CD4-positive, alpha-beta T cell treated with Interleukin-17A for 1 hour (primary cell): ENCODE data around the gene CSGALNACT2.

Experiments
- DNase-seq: peaks from one replicate; pipeline ENCODE4 v3.0.0-alpha.2; 2020

CSGALNACT2 gene

DNA sequence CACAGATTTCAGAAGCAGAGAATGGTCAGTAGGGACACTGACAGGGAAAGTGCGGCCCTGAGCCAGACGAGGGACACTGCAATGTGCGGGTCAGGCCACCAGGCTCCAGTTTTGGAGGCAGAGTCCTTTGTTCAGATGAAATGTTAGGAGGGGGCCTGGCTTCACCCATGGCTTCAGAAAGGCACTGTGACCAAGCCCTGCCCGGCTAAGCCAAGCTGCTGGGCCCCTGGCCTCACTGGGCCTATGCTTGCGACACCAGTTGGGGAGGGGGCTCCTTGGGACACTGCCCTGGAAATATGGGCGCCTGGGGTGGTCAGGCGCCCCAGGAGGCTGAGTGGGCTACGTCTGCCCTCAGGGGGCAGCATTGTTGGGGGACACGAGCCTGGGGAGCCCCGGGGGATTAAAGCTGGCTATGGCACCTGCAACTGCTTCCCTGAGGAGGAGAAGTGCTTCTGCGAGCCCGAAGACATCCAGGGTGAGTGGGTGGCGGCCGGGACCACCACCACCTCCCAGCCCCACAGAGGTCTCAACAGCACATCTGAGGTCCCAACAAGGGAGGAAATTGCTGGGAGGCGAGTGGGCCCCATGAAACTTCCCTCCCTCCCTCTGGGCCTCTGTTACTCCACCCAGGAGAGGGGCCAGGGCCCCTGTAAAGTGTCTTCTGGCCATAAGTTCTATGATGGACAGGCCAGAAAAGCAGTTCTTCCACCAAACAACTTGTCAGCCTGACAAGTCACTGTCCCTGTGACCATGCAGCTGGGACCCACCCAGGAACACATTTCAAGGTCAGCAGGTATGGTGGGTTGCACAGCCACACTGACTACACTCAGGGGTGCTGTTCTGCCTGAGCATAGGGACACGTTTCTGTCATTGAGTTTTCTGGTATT is 24.8 kb upstream of the CSGALNACT2 start:
- no peak for DNase-seq

DNA sequence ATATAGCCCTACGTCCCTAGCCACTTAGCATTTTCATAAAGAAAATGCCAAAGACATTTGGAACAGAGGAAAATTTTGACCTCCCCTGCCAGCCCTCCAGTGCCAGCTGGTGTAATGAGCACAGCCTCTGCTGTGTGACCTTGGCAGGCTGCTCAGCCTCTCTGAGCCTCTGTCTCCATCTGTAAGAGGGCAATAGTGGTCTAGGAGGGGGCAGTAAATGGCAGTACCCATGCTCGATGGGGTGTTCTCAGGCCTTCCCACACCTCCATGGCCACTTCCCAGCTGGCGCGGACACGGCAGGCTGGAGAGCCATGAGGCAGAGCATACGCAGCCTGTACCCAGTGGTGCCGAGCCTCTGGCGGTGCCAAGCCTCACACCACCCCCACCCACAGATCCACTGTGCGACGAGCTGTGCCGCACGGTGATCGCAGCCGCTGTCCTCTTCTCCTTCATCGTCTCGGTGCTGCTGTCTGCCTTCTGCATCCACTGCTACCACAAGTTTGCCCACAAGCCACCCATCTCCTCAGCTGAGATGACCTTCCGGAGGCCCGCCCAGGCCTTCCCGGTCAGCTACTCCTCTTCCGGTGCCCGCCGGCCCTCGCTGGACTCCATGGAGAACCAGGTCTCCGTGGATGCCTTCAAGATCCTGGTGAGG is 24.0 kb upstream of the CSGALNACT2 start:
- no peak for DNase-seq

DNA sequence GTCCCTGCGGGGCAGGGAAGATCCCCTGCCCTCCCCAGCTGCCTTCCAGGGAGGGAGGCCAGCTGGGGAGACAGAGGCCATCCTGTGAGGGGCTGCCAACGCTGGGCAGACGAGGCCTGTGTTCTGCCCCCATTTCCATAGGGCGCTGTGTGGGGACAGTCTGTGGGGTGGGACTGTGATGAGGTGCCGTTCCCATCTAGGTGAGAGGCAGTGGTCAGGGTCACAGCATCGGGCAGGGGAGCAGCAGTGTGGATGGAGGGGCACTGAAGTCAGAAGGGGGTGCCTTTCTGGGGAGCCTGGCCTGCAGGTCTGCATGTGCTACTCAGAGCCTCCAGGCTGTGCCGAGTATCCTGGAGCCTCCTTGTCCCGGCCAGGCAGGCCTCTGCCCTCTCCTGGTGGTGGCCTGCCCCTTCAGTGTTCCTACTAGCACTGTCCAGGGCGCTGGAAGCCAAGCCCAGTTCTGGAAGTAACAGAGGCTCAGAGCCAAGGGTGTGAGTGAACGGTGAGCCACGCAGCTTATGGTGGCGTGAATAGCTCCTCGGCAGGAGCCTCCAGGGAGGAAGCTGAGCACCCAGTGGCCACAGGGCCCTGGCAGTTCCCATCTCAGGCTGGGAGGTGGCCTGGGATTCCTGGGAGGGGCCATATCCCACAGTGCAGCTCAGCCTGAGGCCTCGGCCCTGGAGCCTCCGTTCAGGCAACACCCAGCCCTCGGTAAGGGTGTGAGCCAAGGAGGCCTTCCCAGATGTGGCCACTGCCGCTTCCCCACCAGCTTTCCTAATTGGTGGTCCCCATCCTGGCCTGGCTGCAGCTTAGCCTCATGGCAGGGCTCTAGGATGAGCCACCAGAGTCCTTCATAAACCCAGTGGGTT is 23.3 kb upstream of the CSGALNACT2 start:
- DNase-seq, result no peak

DNA sequence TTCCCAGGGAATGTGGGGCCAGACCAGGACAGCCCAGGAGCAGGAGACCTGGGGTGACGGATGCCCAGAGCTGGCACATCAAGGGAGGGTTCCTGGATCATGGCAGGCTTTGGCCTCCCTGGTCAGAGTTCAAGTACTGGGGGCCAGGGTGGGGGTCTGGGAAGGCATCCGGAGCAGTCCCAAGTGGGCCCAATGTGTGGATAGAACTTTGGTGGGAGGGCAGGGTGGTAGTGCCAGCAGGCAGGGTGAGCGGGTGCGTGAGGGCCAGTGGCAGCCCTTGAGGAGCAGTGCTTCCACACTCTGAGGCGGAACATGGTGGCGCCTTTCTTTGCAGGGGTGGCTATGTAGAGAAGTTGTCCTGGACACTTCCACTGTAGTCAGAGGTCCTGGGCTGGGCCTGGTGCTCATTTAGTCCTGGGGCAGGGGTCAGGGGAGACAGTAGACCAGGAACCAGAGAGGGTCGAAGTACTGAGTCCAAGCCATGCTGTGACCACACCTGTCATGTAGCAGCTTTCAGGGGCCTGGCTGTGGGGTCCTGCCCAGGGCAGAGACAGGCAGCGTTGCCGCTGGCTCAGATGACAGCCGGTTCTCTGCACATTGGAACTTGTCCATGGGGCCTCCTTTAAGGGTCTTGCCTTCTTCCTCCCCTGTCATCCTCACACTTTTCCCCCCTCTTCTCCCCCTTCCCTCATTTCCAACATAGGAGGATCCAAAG is 22.2 kb upstream of the CSGALNACT2 start:
- no peak for DNase-seq

DNA sequence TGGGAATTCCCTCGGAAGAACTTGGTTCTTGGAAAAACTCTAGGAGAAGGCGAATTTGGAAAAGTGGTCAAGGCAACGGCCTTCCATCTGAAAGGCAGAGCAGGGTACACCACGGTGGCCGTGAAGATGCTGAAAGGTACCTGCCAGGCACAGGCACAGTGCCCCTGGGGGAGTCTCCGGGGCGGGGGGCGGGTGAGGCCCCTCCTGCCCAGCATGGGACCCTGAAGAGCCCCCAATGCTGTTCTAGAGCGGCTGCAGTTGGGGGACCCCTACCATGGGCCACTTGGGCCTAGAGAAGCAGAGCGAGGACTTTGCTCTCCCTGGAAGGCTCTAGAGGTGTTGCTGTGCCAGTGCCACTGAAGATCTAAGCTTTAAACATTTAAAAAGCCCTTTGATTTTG is 21.6 kb upstream of the CSGALNACT2 start:
- no peak for DNase-seq

DNA sequence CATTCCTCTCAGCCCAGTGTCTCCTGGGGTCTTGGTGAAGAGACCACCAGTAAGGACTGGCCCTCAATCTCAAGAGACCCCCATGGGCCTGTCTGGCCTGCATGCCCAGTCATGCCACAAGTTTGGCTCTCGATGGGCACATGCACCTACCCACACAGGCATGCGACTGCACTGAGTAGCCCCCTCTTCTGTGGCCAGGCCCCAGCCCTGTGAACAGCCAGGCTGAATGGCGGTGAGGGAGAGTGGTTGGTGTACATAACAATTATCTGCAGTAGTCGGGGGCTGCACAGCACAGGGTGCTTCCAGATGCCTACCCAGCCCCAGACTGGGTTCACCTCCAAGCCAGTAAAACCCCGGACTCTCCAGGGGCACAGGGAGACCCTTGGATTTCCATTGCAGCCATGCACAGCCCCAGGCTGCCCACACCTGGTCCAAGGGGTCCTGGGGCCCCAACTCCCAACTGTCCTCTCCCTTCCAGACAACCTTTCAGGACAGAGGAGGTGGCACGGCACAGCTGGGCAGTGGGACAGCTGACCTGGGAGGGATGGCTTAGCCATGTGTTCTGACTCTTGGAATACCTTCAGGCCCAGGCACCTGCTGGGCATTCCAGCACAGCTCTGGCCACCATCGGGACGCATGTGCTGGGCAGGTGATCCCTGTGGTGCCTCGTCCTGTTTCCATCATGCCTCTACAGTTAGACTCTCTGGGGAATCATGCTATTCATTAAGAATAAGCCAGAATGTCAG is 21.0 kb upstream of the CSGALNACT2 start:
- DNase-seq, result no peak

DNA sequence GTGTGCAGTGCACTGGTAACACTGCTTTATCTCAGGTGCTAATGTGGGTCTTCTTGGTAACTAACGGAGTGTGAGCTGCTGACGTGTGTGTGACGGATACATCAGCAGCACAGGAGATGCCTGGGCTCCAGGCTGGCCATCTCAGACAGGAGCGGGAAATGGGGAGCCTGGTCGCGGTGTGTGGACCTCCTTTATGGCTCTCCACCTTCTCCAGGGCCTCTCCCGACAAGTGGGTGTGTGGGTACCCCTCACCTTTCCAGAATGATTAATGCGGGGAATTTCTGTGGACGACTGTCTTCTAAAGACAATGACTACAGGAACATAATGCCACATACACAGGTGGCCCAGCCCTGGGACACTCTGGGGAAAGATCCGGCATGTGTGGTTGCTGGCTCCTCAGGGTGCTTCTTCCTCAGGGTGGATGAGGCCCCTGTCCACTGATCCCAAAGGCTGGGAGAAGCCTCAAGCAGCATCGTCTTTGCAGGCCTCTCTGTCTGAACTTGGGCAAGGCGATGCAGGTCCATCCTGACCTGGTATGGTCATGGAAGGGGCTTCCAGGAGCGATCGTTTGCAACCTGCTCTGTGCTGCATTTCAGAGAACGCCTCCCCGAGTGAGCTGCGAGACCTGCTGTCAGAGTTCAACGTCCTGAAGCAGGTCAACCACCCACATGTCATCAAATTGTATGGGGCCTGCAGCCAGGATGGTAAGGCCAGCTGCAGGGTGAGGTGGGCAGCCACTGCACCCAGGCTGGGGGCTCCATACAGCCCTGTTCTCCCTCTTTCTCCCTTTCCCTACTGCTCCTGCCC is 20.3 kb upstream of the CSGALNACT2 start:
- DNase-seq, result no peak

DNA sequence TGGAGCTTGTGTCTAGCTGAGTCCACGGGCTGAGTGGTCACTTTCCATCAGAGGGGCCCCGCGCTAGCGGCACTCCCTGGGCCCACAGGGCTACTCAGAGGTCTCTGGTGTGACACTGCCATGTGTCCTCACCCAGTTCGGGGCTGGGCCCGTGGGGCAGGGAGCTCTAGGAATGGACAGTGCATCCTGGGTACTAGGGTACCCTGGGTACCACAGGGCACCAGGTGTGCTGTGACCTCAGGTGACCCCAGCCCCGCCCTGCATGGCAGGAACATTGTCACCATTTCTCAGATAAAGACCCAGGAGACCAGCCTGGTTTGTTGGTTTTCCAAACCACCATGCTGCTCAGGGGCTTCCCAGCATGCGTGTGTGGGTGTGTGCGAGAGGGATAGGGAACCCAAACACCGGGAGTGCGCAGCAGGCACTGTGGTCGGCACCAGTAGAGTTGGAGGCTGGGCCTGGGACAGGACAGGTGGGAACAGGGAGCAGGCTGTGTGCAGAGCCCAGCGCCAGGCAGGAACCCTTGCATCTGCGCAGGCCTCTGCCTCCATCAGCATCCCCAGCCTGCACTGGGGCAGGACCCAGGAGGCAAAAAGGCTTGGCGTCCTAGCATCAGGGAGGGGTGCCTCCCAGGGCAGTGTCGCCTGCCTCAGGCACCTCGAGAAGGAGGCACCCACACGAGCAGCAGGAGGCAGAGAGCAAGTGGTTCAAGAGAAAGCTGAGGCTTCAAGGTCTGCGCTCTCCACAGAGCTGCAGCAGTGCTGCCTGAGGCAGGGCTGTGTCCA is 19.4 kb upstream of the CSGALNACT2 start:
- DNase-seq, result no peak

DNA sequence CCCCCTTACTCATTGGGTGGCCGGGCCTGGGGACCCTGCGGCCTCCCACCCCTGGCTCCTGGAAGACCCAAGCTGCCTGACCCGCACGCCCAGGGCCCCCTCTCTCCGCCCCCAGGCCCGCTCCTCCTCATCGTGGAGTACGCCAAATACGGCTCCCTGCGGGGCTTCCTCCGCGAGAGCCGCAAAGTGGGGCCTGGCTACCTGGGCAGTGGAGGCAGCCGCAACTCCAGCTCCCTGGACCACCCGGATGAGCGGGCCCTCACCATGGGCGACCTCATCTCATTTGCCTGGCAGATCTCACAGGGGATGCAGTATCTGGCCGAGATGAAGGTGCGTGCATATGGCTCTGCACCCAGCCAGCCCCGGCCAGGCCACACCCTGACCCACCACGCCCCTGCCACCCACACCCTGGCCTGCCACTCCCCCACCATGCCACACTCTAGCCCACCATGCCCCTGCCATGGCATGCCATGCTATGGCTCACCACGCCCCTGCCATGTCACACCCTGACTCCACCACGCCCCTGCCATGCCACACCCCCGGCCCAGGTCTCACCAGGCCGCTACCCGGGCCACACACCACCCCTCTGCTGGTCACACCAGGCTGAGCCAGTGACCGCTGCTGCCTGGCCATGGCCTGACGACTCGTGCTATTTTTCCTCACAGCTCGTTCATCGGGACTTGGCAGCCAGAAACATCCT is 18.7 kb upstream of the CSGALNACT2 start:
- no peak for DNase-seq

DNA sequence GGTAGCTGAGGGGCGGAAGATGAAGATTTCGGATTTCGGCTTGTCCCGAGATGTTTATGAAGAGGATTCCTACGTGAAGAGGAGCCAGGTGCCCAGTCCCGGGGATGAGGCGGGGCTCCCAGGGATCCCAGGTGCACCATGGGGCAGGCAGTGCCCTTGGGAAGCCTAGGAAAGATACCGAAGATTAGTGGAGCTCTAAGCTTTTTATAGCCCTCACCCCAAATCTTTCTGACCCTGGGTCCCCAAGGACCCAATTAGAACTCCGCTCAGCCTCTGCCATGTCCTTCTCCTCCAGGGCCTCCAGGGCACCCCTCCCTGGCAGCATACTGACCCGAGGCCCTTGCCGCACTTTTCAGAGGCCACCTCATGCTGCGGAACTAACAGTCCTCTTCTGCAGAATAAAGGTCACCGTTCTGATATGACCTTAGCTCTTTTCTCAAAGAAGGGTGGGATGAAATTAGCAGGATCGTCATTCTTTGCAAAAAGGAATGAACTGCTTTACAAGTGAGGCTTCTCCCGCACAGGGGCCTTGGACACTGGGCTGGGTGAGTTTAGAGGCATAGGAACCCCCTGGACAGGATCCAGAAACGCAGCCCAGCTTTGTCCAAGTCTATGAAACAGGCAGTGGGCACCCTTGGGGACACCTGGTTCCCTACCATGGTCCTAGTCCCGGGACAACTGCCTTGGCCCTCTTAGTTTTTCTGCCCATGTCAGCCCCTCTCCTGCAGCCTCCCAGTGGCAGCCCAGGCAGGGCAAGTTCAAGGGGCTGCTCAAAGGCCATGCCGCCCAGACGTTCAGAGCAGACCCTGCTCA is 17.9 kb upstream of the CSGALNACT2 start:
- DNase-seq, result no peak

DNA sequence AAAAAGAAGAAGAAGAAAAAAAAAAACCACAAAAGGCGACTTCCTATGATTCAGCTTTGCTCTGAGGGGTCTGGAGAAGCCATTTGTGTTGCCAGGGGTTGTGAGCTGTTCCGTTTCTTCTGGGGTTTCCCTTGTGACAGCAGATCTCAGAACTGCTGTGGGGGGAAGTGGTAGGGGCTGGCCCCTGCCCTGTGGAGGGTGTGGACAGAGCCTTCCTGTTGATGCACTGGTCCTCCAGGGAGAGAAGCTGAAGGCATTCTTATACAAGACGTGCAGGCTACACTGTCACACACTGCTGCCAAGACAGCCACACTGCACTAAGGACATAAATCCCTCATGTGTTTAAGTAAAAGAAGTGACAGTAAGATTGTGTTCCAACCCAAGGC is 17.3 kb upstream of the CSGALNACT2 start:
- peak; percentile 73 for DNase-seq

DNA sequence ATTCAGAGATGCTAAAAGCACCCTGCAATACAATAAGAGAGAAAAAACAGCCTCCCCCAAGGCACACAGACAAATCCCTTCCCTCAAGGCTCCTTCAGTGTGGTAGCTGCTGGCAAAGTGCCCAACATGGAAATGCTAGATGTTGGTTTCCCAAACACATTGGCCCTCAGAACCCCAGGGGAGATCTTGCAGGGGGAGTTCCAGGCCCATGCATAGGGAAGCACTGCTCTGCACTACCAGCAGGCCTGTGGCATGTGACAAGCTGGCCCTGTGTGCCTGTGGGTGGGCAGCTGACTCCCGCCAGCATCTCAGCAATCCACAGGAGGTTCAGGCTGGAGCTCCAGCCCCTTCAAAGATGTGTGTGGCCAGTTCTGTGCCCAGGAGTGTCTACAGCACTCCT is 16.8 kb upstream of the CSGALNACT2 start:
- DNase-seq, result no peak

DNA sequence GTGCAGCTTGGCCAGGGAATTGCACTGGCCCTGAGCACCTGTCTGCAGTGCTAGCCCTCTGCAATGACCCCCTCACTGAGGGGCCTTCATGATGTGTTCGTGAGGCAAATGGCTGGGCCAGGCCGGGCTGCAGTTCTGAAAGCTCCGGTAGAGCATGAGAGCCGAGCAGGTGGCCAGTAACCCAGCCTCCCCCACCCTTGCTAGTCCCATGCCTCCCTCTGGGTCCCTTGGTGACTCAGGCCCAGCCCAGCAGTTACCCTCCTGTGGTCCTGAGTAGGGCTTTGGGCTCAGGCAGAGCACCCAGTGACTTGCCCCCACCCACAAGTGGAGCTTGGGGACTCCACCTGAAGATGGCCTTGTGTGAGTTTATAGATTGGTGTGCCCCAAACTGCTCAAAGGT is 16.1 kb upstream of the CSGALNACT2 start:
- no peak for DNase-seq

DNA sequence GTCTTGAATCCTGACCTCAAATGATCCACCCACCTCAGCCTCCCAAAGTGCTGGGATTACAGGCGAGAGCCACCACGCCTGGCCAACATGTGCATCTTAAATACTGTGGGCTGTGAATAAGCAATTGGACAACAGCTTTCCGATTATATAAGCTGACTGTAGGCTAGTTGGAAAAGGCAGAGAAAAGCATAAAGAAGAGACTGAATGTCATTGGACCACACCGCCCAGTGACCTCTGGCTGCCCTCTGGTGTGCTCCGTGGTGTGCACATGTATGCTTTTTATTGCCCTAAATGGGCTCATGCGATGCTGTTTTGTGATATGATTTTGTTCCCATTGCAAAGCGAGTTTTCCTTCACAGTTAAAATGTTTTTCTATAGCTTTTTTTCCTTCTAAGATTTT is 15.4 kb upstream of the CSGALNACT2 start:
- no peak for DNase-seq

DNA sequence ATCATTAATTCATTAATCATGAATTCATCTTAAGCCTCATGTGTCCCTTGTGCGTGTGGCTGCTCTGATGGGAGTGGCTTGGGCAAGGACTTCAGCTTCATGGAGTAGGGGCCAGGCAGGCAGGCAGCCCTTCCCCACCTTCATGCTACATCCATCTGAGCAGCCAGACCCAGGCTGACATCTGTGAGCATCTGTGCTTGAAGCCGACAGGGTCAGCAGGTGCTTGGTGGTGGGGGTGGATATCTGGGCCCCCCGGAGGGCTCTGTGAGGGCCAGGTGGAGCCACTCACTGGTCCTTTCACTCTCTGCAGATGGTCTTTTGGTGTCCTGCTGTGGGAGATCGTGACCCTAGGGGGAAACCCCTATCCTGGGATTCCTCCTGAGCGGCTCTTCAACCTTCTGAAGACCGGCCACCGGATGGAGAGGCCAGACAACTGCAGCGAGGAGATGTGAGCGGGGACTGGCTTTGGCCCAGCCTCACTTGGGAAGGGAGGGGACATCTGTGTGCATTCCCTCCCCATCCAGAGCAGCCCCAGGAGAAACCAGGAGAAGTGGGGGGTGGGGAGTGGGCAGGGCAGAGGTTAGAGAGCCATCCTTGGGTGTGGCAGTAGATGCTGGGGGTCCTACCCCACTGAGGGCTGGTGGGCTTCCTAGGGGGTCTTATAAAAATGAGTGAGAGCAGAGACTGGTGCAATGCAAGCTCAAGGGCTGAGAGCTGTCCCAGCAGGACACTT is 14.7 kb upstream of the CSGALNACT2 start:
- DNase-seq, result no peak

DNA sequence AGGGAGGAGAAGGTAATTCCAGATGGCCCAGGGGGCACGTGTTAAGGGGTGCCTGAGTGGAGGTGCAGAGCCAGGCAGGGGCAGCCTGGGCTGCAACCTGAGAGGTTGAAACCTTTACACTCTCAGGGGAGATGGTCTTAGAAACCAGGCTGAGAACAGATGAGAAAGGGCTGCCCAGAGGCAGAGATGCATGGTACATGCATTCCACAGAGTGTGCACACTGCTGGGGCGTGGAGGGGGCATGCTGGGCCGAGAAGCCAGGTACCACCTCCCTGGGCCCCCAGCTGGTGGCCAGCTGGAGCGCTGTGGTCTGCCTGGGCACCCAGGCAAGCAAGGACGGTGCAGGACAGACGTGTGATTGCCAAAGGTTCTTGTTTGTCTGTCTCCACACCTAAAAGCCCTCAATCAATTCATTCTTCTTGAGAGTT is 14.1 kb upstream of the CSGALNACT2 start:
- no peak for DNase-seq

DNA sequence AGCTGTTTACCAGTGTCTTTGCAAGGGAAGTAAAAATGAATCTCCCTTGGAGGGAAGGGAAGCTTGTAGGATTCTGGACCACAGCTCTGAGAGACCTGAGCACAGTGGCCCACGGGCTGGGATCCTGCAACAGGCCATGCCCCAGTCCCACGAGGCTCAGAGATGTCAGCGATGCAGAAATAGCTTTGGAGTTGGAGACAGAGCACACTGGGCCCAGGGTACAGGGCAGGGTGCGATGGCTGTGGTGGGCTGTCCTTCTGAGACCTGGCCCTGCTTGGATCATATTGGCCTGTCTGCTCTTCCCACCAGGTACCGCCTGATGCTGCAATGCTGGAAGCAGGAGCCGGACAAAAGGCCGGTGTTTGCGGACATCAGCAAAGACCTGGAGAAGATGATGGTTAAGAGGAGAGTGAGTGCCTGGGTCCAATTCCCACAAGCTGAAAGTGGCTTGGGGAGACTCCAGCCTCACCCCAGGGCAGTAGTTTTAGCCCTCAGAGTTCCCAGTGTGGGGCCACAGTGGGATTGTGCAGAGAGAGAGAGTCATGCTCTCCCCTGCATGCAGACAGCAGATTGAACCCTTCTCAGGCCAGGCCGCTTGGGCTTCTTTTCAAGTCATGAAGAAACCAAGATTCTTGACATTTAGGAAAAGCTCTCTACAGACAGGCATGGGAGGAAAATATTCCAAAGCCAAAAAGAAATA is 13.5 kb upstream of the CSGALNACT2 start:
- no peak for DNase-seq
